Posterior vena cava (tissue), 2 donors: ENCODE data around the gene HYDIN. TPM values are rescaled to one million over a fixed set of nuclear protein-coding genes. Genes with fewer than 3 reads are reported as not detected.
"Not testable (repeated sequence)": the region's sequence is repeated elsewhere in the genome, so short reads cannot be mapped to it uniquely, and the experiment has no call there.

Experiments
- DNase-seq: peaks from one replicate; pipeline ENCODE4 v3.0.0-alpha.2; 2020; ENCODE audit warnings: low spot score
- intact Hi-C, 2 donors: fragments of 100-400 bp; cut with DNase I; formaldehyde crosslinking; loops; one replicate each; pipeline versions ENCODE4 v1.14.1 to v1.14.2; 2022 to 2023
- total RNA-seq, 2 donors: library from RNA; stranded (reverse); fragmentation: NEBNext Ultra II Directional; extraction: Animal tissue kit (Norgen Biotek cat#: 25700); gene quantifications; one replicate each; pipeline ENCODE4 v1.2.1, GENCODE V29; 2021
- donor health status: DM: yes; HTN: yes; CAD: no.
- donor health status: DM: yes; HTN: yes; CAD: no.

The HYDIN gene
- total RNA-seq, 2 donors from 2014 or later, result 2.8 to 3.5 TPM

DNA sequence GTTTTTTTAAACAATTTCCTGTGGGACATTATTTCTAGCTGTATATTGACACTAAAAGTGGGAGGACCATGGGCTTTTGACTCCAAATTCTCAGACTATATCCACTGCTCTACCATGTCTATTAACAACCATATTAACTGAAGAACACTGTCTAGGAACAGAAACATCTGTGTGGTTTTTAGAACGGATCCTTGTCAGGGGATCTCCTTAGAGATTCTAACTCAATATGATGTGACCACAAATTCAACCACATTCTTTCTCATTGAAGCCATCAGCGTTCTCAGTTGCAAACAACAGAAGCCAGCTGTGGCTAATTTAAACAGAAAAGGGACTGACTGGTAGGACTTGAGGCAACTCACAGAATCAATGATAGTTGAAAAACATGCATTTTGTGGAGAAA, 73.2 kb downstream of the HYDIN start:
- DNase-seq, intact Hi-C loops: not testable (repeated sequence)

DNA sequence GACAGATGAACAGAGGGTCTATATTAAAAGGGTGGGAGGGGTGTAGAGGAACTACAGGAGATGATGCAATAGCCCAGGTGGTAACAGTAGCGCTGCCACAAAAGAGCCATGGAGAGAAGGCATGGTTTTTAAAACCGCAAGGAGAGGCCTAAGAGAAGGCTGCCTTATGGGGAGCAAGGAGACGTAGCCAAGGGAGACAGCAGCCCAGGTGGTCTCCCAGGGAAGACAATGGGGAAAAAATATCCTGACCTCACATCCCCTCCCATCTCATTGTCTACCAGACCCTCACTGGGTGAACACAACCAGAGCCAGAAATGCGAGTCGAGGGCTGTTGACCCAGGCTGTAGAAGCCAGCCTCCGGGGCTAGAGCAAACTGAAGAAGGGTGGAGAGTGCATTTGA, 77.2 kb downstream of the HYDIN start:
- intact Hi-C loops, DNase-seq: not testable (repeated sequence)

DNA sequence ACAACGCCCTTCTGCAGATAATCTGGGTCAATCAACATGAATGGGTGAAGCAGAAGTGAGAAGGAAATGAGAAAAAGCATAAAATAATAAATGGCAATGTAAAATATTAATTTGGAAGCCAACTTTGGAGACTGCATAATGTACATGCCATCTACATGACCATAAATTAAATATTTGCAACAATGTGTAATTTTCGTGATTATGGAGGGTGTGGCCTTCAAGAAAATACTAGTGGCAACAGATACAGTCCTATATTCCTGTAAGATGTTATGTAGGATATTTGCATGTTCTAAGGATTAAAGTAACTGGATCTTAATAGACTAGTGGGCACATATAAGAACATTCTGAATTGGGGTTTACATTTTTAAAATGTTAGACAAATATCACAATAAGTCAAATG, 78.9 kb downstream of the HYDIN start:
- intact Hi-C loops, DNase-seq: not testable (repeated sequence)

DNA sequence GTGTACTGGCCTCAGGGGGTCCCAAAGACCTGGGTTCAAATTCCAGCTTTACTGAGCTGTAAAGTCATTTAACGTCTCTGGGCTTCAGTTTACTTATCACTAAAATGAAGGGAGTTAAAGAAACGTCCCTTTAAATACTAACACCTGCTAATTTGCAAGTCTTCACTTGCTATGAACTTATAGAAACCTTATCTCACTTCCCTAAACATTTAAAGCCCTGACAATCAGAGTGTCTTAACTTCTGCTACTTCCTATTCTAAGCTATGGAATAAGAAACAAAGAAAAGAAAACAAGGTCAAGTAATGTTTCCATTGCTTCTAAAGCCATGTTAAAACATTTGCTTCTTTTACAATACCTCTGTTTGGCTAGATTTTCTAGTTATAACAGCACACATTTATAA, 87.3 kb downstream of the HYDIN start:
- DNase-seq, intact Hi-C loops: not testable (repeated sequence)

DNA sequence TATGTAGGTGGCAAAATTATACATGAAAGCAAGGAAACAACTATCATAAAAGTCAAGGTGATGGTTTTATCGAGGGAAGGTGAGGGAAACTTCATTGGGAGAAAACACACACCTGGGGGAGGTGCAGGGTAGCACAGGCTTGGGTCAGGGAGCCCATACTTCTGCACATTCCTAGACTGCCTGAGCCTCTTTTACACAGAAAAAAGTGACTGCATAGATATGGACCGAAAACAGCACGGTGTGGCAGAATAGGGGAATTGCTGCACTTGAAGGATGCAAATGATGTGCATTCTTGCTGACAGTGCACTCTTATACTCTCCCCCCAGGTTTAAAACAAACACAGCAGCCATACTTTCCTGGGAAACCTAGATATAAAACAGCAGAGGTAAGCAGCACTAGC, 120.0 kb downstream of the HYDIN start:
- intact Hi-C loops, DNase-seq: not testable (repeated sequence)

DNA sequence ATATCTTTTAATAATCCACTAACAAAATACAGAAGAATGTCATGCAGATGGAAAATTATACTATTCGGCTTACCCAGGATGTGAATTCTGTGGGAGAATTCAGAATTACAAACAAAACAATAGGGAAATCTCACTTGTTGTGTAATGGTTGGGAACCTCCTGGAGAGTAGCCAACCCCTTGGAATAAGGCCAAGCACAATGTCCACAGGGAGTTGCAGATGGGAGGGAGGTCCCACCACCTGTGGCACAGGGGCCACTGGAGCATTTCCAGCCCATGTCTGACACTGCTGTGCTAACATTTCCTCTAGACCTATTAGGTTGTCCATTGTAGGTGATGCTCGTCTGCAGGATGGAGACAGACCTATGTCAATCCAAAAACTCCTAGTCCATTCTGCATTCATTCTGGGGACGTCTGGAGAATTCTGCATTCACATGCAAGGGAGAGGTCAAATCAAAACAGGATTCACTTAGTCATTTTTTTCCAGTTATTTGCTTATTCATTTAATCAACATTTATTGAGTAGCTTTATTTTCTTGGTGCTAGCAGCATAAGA, 120.8 kb downstream of the HYDIN start:
- intact Hi-C loops, result not testable (repeated sequence)

DNA sequence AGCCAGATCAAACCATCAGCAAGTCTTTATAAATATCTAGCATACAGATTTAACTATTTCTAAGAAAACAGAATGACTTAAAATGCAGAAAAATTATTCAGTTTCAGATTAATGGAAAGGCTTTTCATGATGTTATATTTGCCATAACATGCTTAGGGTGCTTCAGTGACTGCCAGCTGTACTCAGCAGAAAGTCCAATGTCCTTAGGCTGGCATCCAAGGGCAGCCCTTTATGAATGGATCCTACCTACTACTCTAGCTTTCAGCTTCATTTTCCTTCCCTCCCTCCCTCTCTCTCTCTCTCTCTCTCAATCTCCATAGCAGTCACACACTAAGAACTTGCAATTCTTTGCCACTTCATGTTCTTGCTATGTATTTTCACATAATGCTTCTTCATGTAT, 124.6 kb downstream of the HYDIN start:
- DNase-seq, intact Hi-C loops: not testable (repeated sequence)

More for the DNA sequence above, 120.8 kb downstream of the HYDIN start:
- DNase-seq, result not testable (repeated sequence)

DNA sequence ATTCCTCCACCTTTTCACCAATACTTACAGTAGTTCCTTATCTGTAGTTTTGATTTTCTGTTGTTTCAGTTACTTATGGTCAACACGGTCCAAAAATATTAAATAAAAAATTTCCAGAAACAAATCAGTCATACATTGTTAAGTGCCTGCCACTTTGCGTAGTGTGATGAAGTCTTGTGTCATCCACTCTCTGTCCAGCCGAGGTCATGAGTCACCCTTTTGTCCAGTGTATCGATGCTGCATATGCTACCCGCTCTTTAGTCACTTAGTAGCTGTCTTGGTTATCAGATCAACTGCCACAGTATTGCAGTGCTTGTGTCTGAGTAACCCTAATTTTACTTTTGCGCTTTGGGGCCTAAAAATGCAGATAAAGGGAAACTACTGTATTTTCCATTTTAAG, 146.9 kb downstream of the HYDIN start:
- not testable (repeated sequence) for DNase-seq

DNA sequence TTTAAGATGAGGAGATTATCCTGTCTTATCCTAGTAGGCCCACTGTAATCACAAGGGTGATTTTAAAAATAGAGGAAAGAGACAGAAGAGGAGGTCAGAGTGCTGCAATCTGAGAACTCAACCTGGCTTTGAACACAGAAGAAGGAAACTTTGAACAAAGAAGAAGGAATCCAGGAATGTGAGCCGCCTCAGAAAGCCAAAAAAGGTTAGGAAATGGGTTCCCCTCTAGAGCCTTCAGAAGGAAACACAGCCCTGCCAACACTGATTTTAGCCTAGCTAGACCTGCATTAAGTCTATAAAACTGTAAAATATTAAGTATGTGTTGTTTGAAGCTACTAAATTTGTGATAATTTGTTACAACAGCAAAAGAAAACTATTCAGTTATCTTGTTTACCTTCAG, 149.7 kb downstream of the HYDIN start:
- intact Hi-C loops, DNase-seq: not testable (repeated sequence)

More for the DNA sequence above, 146.9 kb downstream of the HYDIN start:
- intact Hi-C loops, result not testable (repeated sequence)

DNA sequence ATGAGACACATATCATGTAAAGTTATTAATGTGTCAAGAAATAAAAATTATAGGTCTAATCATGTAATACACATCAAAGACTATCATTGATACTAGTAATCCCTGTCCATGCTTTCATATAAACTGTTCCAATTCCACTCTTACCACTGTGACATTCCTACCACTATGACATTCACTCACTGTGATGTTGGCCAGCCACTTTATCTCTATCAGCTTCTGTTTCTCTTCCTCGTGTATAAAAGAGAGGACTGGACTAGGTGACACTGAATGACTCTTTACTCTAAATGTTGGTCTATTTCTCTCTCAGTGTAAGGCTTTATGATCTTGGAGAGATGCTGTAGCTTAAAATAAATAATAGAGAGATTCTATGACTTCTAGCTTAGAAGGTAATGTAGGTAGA, 150.3 kb downstream of the HYDIN start:
- DNase-seq, intact Hi-C loops: not testable (repeated sequence)

DNA sequence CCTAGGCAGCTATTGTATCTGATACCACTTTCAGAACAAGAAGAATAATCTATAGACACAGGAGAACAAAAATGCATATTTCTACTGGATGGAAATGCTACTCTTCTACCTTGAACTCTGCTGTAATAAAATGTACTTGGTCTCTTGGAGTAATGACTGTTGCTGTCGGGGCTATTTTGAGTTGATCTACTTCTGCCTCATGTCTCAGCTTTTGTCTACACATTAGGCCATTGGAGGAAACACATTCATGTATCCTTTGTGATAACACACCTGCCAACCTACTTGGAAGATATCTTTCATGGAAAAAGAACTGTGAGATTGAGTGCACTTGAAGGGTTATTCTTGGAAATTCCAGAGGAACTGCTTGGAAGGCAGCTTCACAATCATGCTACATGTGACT, 159.9 kb downstream of the HYDIN start:
- DNase-seq, intact Hi-C loops: not testable (repeated sequence)

DNA sequence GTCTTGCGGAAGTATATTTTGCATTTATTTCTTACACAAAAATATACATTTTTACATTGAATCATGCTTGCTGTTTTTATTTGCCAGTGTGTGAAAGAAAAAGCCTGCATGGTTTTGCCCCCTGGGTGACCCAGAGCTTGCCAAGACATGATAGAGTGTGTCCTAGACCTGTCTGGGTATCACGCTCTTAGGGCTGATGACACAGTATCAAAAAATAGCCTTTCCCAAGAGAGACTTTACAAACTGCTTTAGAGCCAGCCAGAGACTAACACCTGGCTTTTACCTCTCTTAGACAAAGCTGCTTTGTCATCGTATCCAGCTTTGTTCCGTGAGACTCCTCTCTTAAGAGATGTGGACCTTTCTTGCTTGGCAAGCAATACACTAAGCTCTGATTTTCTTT, 160.7 kb downstream of the HYDIN start:
- DNase-seq, intact Hi-C loops: not testable (repeated sequence)

DNA sequence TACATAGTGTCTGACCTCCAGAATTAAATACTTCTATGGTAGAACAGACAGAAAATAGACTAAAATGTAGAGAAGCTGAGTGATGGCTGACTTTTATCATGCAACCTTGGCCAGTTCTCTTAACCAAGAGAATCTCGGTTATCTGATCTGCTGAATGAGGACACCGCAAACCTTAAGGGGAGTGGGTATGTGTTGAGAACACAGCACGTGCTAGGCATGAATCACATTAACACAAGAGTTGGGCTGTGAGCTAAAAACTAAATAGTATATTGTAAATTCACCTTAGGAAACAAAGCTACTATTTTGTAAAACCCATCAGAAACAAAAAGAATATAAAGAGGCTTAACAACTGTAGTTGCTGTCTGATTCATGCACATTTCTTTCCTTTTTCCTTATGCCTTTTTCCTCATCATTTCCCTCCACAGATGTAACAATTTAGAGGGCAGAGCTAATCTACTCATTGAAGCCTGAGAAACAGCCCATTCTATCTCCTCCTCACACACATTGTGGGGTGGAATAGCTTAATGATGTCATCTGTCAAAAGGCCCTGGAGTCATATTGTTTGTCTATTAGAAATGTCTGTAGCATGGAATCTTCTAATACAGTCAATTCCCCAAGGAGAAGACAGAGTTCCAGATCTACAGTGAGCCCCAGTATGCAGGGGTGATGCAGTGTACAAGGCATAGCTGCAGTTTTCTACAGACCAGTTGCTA, 176.5 kb downstream of the HYDIN start:
- intact Hi-C loops, result not testable (repeated sequence)

DNA sequence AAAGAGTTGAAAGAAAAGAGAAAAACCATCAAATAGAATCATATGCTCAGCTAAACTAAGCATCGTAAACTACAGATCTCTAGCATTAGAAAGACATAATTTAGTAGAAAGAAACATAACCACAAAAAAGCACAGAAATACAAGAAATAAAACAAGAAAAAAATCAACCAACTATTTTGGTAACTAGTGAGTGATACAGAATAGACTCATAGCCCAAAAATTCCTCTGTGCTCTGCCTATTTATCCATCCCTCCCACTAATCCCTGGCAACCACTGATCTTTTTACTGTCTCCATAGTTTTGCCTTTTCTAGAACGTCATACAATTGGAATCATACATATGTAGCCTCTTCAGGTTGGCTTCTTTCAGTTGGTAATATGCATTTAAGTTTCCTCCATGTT, 180.2 kb downstream of the HYDIN start:
- intact Hi-C loops, DNase-seq: not testable (repeated sequence)

More for the DNA sequence above, 176.5 kb downstream of the HYDIN start:
- DNase-seq, result not testable (repeated sequence)

DNA sequence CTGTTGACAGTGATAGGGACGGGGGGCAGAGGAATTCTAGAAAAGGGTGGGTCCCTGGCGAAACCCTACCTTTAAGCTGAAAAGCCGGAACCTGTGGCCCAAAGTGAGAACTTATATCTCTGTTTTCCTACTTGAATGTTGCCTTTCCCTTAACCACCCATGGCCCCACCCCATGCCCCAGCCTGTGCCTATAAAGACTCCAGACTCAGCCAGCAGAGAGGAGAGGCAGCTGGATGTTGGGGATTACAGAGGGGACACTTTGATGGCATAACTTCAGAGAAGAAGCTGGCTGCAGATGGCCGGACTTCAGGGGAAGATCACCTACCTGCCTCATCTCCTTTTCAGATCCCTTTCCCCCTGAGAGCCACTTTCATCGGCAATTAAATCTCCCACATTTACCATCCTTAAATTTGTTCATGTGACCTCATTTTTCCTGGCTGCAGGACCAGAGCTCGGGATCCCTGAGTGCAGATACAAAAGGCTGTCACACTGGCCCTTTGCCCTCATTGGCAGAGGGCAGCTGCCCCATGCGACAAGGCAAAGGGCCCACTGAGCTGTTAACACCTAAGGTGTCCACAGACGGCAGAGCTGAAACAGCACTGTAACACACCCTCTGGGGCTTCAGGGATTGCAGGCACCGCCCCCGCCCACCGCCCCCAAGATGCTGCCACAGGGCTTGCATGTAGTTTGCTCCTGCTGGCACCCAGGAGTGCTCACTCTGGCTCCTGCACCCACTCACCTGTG, 191.0 kb downstream of the HYDIN start:
- DNase-seq, result not testable (repeated sequence)
- intact Hi-C loops, result loop anchor here in 1 of 2 donors (10.0 kb wide), 1 partner anchor 205 kb away; no protein-coding TSS in a partner anchor

DNA sequence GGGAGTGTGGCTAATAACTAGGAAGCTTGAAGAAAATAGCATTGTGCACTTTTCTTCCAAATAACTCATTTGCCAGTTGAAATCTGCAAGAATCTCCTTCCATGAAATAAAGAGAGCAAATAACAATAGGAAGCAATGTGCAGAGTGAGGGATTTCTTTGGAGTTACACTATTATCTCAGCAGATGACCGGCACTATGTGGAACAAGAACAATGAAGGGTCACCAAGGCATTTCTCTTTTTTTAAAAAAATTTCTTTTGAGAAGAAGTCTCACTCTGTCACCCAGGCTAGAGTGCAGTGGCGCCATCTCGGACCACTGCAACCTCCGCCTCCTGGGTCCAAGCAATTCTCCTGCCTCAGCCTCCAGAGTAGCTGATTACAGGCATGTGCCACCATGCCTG, 192.1 kb downstream of the HYDIN start:
- DNase-seq, result not testable (repeated sequence)
- intact Hi-C loops, result loop anchor here in 1 of 2 donors (10.0 kb wide), 1 partner anchor 206 kb away; no protein-coding TSS in a partner anchor

DNA sequence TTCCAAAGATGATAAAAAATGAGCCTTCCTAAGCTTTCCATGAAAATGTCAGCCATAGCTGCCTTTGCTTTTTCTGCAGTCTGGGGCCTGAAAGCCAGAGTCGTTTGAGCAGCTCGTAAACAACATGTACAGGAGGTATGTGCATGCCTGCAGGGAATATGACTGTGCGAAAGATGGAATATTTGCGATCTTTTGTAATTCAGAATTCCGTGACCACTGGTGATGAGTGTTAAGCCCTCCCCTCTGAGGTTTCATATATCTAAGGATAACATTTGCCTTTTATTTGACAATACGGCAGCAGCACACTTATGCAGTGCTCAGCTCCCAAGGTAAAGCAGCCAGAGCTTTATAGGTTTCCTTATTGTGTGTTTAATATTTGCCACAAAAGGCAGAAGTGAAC, 192.5 kb downstream of the HYDIN start:
- not testable (repeated sequence) for DNase-seq
- intact Hi-C loops, result loop anchor here in 1 of 2 donors (10.0 kb wide), 1 partner anchor 207 kb away; no protein-coding TSS in a partner anchor

DNA sequence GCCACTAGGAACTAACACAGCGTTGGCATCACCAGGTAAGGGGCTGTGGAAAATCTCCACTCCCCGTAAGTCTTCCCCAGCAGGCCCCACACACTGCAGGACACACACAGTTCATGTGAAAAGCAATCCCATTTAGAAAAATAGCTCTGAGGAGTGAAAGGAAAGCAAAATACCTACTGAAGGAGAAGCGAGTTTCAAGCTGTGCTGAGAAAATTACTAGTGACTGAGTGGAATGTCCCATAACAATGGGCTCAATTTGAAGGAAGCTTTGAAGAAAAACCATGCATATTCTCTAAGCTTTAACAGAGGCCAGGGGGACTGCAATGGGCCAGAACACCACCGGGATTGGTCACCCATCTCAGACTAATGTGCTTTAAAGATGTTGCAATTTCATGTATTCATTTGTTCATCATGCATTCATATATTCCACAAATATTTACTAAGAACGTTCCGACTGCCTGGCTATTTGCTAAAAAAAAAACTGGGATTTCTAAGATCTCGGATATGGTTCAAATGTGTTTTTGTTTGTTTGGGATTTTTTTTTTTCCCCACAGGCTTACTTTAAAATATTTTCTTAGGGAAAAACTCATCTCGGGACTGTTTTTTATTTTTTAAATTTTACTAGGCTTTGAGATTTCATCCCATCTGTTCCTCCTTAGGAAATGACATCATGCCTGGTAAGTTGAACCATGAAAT, 202.3 kb downstream of the HYDIN start:
- DNase-seq, intact Hi-C loops: not testable (repeated sequence)

DNA sequence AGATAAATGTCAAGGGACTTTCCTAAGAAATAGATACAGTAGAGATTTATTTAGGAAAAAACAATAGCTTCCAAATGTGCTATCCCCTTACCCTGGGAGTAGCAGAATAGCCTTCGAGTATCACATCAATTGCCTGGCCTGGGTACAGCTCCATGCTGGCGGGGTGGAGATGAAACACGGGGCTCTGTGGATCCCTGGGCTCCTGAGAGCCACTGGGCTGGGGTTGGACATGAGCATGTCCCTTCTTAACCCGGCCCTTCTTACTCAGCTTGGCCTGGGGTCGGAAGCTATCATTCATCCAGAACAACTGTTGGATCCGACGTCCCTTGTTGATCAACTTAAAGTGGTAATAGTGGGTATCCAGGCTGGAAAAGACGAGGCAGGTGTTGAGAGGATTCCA, 203.0 kb downstream of the HYDIN start:
- DNase-seq, intact Hi-C loops: not testable (repeated sequence)
